ENCODE measurements around the gene NCKAP5.

NCKAP5 gene

DNA sequence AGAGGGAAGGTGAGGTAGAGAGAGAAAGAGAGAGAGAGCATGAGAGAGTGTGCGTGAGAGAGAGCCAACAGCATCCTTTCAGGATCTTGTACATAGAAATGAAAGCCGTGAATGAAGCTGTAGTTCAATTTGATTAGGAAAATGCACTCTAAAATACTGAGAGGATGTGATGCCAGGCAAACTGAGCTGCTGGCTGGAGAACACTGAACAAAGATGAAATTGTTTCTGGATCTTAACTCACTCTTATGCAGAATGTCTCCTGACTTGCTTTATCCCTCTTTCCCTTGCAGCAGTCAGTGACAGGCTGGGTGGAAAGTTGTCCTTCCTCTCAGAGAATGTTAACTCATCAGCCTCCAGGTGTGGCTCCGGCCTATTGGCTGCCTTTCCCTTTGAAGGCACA, 908.9 kb downstream of the NCKAP5 start:
- Histone ChIP-seq H4K8ac (ENCODE audit: low read depth, low read length) (no peak overlapping the region), H3K27ac (ENCODE audit: low read depth, low read length) (no peak overlapping the region), H3K79me1 (ENCODE audit: low read length) (no peaks in the 10 kb centered on the region), H3K79me2 (ENCODE audit: control insufficient read depth, insufficient read depth, low read length, poor library complexity) (no peaks in the 10 kb centered on the region), H3K9me3 (ENCODE audit: insufficient read depth, low read depth, low read length) (no peaks in the 10 kb centered on the region), H3K4me1 (ENCODE audit: control insufficient read depth in 1 of 2, insufficient read depth in 2 of 2, low read length in 2 of 2) (no peaks in the 10 kb centered on the region), H3K27me3 (ENCODE audit: insufficient read depth, low read length) (no peaks in the 10 kb centered on the region), H3K23ac (ENCODE audit: low read length) (no peak overlapping the region), H4K12ac (ENCODE audit: low read depth, low read length) (no peak overlapping the region), H3K9ac (ENCODE audit: low read length) (no peak overlapping the region), H2AK5ac (ENCODE audit: low read length) (no peak overlapping the region), H3K14ac (ENCODE audit: low read length) (no peak overlapping the region), H3K4ac (ENCODE audit: low read depth, low read length) (no peak overlapping the region), H4K91ac (ENCODE audit: low read depth, low read length) (no peak overlapping the region), H2BK120ac (ENCODE audit: insufficient read depth, low read length, poor library complexity) (no peak overlapping the region), H3K36me3 (ENCODE audit: control insufficient read depth in 1 of 2, insufficient read depth in 2 of 2, low read length in 2 of 2) (no peaks in the 10 kb centered on the region), H2BK5ac (ENCODE audit: low read depth, low read length, poor library complexity) (no peak overlapping the region), H3K4me3 (ENCODE audit: low read depth, low read length) (no peak overlapping the region), H2AFZ (ENCODE audit: insufficient read depth, low read length, poor library complexity) (no peak overlapping the region), H2BK12ac (ENCODE audit: low read length) (no peak overlapping the region), H3K4me2 (ENCODE audit: low read length) (no peak overlapping the region), H3K18ac (ENCODE audit: low read length) (no peak overlapping the region)
- WGBS (ENCODE audit: extremely low coverage, insufficient coverage, insufficient read length): no CpG with 5 or more reads among the region's 3 CpGs
- DNase-seq: no peak

GRCh38 chr2:132656266-132656975, 911.8 kb downstream of the NCKAP5 start:
- H3K79me2 ChIP-seq (ENCODE audit: control insufficient read depth, insufficient read depth, low read length, poor library complexity): no peaks in the 10 kb centered on the region
- H2BK5ac ChIP-seq (ENCODE audit: low read depth, low read length, poor library complexity): no peak overlapping the region
- no peak overlapping the region for H4K91ac ChIP-seq (ENCODE audit: low read depth, low read length)
- no peak overlapping the region for H3K9ac ChIP-seq (ENCODE audit: low read length)
- no peaks in the 10 kb centered on the region for H3K36me3 ChIP-seq (ENCODE audit: control insufficient read depth in 1 of 2, insufficient read depth in 2 of 2, low read length in 2 of 2)
- H3K14ac ChIP-seq (ENCODE audit: low read length): no peak overlapping the region
- no peaks in the 10 kb centered on the region for H3K4me1 ChIP-seq (ENCODE audit: control insufficient read depth in 1 of 2, insufficient read depth in 2 of 2, low read length in 2 of 2)
- no peak overlapping the region for H4K12ac ChIP-seq (ENCODE audit: low read depth, low read length)
- H3K23ac ChIP-seq (ENCODE audit: low read length): no peak overlapping the region
- H4K8ac ChIP-seq (ENCODE audit: low read depth, low read length): no peak overlapping the region
- H3K27me3 ChIP-seq (ENCODE audit: insufficient read depth, low read length): no peaks in the 10 kb centered on the region
- DNase-seq: no peak
- no peak overlapping the region for H3K4ac ChIP-seq (ENCODE audit: low read depth, low read length)
- no peak overlapping the region for H3K18ac ChIP-seq (ENCODE audit: low read length)
- H3K79me1 ChIP-seq (ENCODE audit: low read length): no peaks in the 10 kb centered on the region
- no peak overlapping the region for H2AFZ ChIP-seq (ENCODE audit: insufficient read depth, low read length, poor library complexity)
- H2BK120ac ChIP-seq (ENCODE audit: insufficient read depth, low read length, poor library complexity): no peak overlapping the region
- H3K9me3 ChIP-seq (ENCODE audit: insufficient read depth, low read depth, low read length): no peaks in the 10 kb centered on the region
- no peak overlapping the region for H2AK5ac ChIP-seq (ENCODE audit: low read length)
- H3K4me3 ChIP-seq (ENCODE audit: low read depth, low read length): no peak overlapping the region
- H2BK12ac ChIP-seq (ENCODE audit: low read length): no peak overlapping the region
- no peak overlapping the region for H3K4me2 ChIP-seq (ENCODE audit: low read length)
- no peak overlapping the region for H3K27ac ChIP-seq (ENCODE audit: low read depth, low read length)
- WGBS (ENCODE audit: extremely low coverage, insufficient coverage, insufficient read length): no CpG with 5 or more reads among the region's 7 CpGs

DNA sequence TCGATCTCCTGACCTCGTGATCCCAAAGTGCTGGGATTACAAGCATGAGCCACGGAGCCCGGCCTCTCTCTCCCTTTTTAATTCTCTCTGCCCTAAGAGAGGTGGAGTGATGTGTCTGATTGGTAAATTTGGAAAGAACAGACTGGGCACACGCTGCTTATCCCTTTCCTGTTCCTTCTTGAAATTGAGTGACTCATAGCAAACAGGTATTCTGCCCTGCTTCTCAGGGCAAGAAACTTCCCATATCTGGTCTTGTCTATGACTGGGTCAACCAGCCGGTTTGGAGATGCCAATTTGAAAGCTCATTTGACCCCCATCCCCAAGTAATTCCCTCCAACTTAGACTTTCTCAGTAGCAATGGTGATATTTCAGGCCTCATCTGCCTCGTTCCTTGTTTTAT, 913.3 kb downstream of the NCKAP5 start:
- Histone ChIP-seq H2BK120ac (ENCODE audit: insufficient read depth, low read length, poor library complexity) (no peak overlapping the region), H4K91ac (ENCODE audit: low read depth, low read length) (no peak overlapping the region), H3K14ac (ENCODE audit: low read length) (no peak overlapping the region), H3K4me3 (ENCODE audit: low read depth, low read length) (no peak overlapping the region), H3K23ac (ENCODE audit: low read length) (no peak overlapping the region), H2AFZ (ENCODE audit: insufficient read depth, low read length, poor library complexity) (no peak overlapping the region), H2AK5ac (ENCODE audit: low read length) (no peak overlapping the region), H3K18ac (ENCODE audit: low read length) (no peak overlapping the region), H3K27me3 (ENCODE audit: insufficient read depth, low read length) (no peaks in the 10 kb centered on the region), H2BK5ac (ENCODE audit: low read depth, low read length, poor library complexity) (no peak overlapping the region), H3K4me2 (ENCODE audit: low read length) (no peak overlapping the region), H3K79me1 (ENCODE audit: low read length) (no peaks in the 10 kb centered on the region), H4K8ac (ENCODE audit: low read depth, low read length) (no peak overlapping the region), H3K36me3 (ENCODE audit: control insufficient read depth in 1 of 2, insufficient read depth in 2 of 2, low read length in 2 of 2) (no peaks in the 10 kb centered on the region), H3K79me2 (ENCODE audit: control insufficient read depth, insufficient read depth, low read length, poor library complexity) (no peaks in the 10 kb centered on the region), H2BK12ac (ENCODE audit: low read length) (no peak overlapping the region), H3K9me3 (ENCODE audit: insufficient read depth, low read depth, low read length) (no peaks in the 10 kb centered on the region), H3K4ac (ENCODE audit: low read depth, low read length) (no peak overlapping the region), H4K12ac (ENCODE audit: low read depth, low read length) (no peak overlapping the region), H3K27ac (ENCODE audit: low read depth, low read length) (no peak overlapping the region), H3K4me1 (ENCODE audit: control insufficient read depth in 1 of 2, insufficient read depth in 2 of 2, low read length in 2 of 2) (no peaks in the 10 kb centered on the region), H3K9ac (ENCODE audit: low read length) (no peak overlapping the region)
- no peak for DNase-seq
- no CpG with 5 or more reads among the region's 7 CpGs for WGBS (ENCODE audit: extremely low coverage, insufficient coverage, insufficient read length)

GRCh38 chr2:132654335-132654734, 913.9 kb downstream of the NCKAP5 start:
- WGBS (ENCODE audit: extremely low coverage, insufficient coverage, insufficient read length): no CpG with 5 or more reads among the region's 4 CpGs
- H3K27ac ChIP-seq (ENCODE audit: low read depth, low read length): no peak overlapping the region
- H2AFZ ChIP-seq (ENCODE audit: insufficient read depth, low read length, poor library complexity): no peak overlapping the region

More at GRCh38 chr2:132654335-132654734, 913.9 kb downstream of the NCKAP5 start:
- Histone ChIP-seq H2BK120ac (ENCODE audit: insufficient read depth, low read length, poor library complexity) (no peak overlapping the region), H3K14ac (ENCODE audit: low read length) (no peak overlapping the region), H3K9ac (ENCODE audit: low read length) (no peak overlapping the region), H2BK5ac (ENCODE audit: low read depth, low read length, poor library complexity) (no peak overlapping the region), H3K36me3 (ENCODE audit: control insufficient read depth in 1 of 2, insufficient read depth in 2 of 2, low read length in 2 of 2) (no peaks in the 10 kb centered on the region), H4K91ac (ENCODE audit: low read depth, low read length) (no peak overlapping the region), H4K12ac (ENCODE audit: low read depth, low read length) (no peak overlapping the region), H3K4me1 (ENCODE audit: control insufficient read depth in 1 of 2, insufficient read depth in 2 of 2, low read length in 2 of 2) (no peaks in the 10 kb centered on the region), H3K4ac (ENCODE audit: low read depth, low read length) (no peak overlapping the region), H3K23ac (ENCODE audit: low read length) (no peak overlapping the region), H3K18ac (ENCODE audit: low read length) (no peak overlapping the region), H3K79me1 (ENCODE audit: low read length) (no peaks in the 10 kb centered on the region), H4K8ac (ENCODE audit: low read depth, low read length) (no peak overlapping the region), H3K9me3 (ENCODE audit: insufficient read depth, low read depth, low read length) (no peaks in the 10 kb centered on the region), H2BK12ac (ENCODE audit: low read length) (no peak overlapping the region), H3K79me2 (ENCODE audit: control insufficient read depth, insufficient read depth, low read length, poor library complexity) (no peaks in the 10 kb centered on the region), H3K4me2 (ENCODE audit: low read length) (no peak overlapping the region), H3K4me3 (ENCODE audit: low read depth, low read length) (no peak overlapping the region), H2AK5ac (ENCODE audit: low read length) (no peak overlapping the region), H3K27me3 (ENCODE audit: insufficient read depth, low read length) (no peaks in the 10 kb centered on the region)
- no peak for DNase-seq
